Parietal lobe (tissue), 2 donors: ENCODE data around the gene ANKRD31. TPM values are rescaled to one million over a fixed set of nuclear protein-coding genes. Genes with fewer than 3 reads are reported as not detected.

Experiments used
- small RNA-seq: library from RNA; depleted of rRNA; stranded (forward); fragments of <200 nt; gene quantifications from one replicate; pipeline ENCODE3, GENCODE V24; 2014; ENCODE audit warnings: low replicate concordance
- total RNA-seq: library from RNA; depleted of rRNA; stranded (reverse); fragments of >200 nt; gene quantifications from one replicate; pipeline ENCODE4 v1.2.3, GENCODE V29; 2014

The ANKRD31 gene
- 0.94 TPM for total RNA-seq

GRCh38 chr5:75236322-75237316 lies at the start of gene ANKRD31:
ANKRD31 (minus strand) TSS chr5:75236878; CDS start chr5:75236686, 192 bp downstream.

GRCh38 chr5:75052192-75053053 lies 184.3 kb downstream of the ANKRD31 start, which contains the start of gene GCNT4:
GCNT4 (minus strand) TSS chr5:75052558; CDS start chr5:75030037, 22,521 bp downstream.

Small RNAs within 50 kb of the gene (small RNA-seq; reads per million reads assigned to genes)
- not detected for gene SUMO2P5

Other genes starting within 250 kb of the ANKRD31 start
- gene GCNT4, start 184.3 kb downstream of the ANKRD31 start, total RNA-seq: 0.94 TPM
- gene HMGCR, start 100.3 kb upstream of the ANKRD31 start, total RNA-seq: 357 TPM